Body of pancreas (tissue), 4 donors: ENCODE data around the gene ATP13A2. TPM values are rescaled to one million over a fixed set of nuclear protein-coding genes. Genes with fewer than 3 reads are reported as not detected.

Source experiments
- ATAC-seq: fragments of 150-250 bp; one replicate; pipeline ENCODE4 v1.9.1; 2016
- DNase-seq, 4 donors: peaks; one replicate each; pipeline ENCODE4 v3.0.0-alpha.2; 2019
- H3K27ac ChIP-seq, 4 donors: fragments of 200-600 bp; sonication (generic); 1 replicate in 3 of 4; 2 replicates in 1 of 4; pipeline versions ENCODE4 v1.5.1 to v1.6.1; 2016 to 2019; ENCODE audit warnings: mild to moderate bottlenecking in 1 of 4, mixed read lengths in 1 of 4, moderate library complexity in 1 of 4
- H3K27me3 ChIP-seq, 2 donors: fragments of 200-600 bp; sonication (generic); one replicate each; pipeline ENCODE4 v1.6.0; 2016; ENCODE audit warnings: mild to moderate bottlenecking in 1 of 2
- H3K36me3 ChIP-seq, 2 donors: fragments of 200-600 bp; sonication (generic); replicated peaks in 1 of 2; 2 replicates each; pipeline ENCODE4 v1.5.1; 2016; ENCODE audit warnings: low read depth in 2 of 2; ENCODE audit not compliant: insufficient read depth in 1 of 2
- H3K4me1 ChIP-seq: fragments of 200-600 bp; sonication (generic); one replicate; pipeline ENCODE4 v1.6.0; 2016
- H3K4me3 ChIP-seq, 2 donors: fragments of 200-600 bp; sonication (generic); 1 replicate in 1 of 2; 2 replicates in 1 of 2; pipeline ENCODE4 v1.5.1; 2016 to 2019
- H3K9me3 ChIP-seq, 3 donors: fragments of 200-600 bp; sonication (generic); 1 replicate in 2 of 3; 2 replicates in 1 of 3; pipeline ENCODE4 v1.5.1; 2016
- POLR2A ChIP-seq, 3 donors: fragments of 450-650 bp; IDR thresholded peaks; one replicate each; pipeline ENCODE4 v1.6.1; 2016; ENCODE audit warnings: antibody characterized with exemption in 3 of 3, mild to moderate bottlenecking in 2 of 3
- WGBS, 2 donors: methylation state at CpG; one replicate each; pipeline ENCODE4 v1.1.5; 2017; 5-methylcytosine and 5-hydroxymethylcytosine counted together
- intact Hi-C: fragments of 100-400 bp; cut with DNase I; formaldehyde crosslinking; loops from one replicate; pipeline ENCODE4 v1.15.1; 2023
- total RNA-seq, 2 donors: library from RNA; depleted of rRNA; stranded (reverse); fragments of >200 nt; gene quantifications; one replicate each; pipeline ENCODE4 v1.1.0, GENCODE V29; 2016
- TF ChIP-seq, protein P1 (sequence below), 7 experiments: fragments of 450-650 bp in 4 of 7; fragments of 200-600 bp in 3 of 7; sonication (generic) in 3 of 7; IDR thresholded peaks; one replicate each; pipeline ENCODE4 v1.5.1; 2016 to 2019; ENCODE audit warnings: antibody characterized with exemption in 7 of 7

ATP13A2 gene
- total RNA-seq, 2 donors from 2014 or later, result 56.8 to 61.0 TPM

DNA sequence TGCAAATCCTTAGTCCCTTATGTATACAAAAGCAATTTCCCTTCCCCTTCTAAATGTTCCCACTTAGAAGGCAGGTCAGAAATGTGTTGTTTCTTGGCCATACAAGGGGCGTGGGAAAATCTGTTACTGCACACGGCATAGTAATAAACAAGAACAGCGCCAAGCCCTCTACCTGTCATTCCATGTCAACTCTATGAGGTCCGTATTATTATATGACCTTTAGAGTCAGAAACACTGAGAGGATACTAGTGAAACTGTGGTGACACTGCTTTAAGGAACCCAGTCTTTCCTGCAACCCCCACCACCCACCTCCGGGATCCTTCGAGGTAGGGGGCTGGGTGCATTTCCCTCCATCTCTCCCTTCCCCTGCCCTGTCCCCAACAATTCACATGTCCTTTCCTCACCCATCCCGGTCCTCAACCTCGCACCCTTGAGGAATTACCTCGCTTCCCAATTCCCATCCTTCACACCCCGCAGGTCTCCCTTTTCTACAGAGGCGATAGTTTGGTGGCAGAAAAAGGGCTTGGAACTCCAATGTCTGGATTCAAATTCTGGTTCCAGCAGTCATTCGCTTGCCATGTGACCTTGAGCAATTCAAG lies 41.5 kb upstream of the ATP13A2 start:
- 1 to 2% methylated on average over 12 of the region's 12 CpGs for WGBS, 2 donors
- intact Hi-C loops, result no loop called here
- H3K27ac ChIP-seq, result peak overlapping the region; percentile 85 to 91 (median 90)

DNA sequence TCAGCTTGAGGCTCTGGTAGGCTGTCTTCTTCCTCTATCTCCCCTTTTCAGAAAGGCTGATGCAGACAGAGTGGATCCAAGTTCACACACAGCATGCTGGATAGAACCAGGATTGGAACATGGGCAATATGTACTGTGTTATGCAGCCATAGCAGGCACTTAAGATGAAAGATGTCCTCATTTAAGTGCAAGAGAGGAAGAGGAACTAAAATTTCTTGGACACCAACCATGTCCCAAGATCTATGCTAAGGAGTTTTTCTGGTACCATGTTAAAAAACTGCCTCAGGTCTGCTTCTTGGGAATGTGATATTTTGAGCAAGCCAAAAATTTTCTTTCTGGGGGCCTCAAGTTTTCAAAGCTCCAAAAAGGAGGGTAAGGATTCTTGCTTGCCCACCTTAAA lies 40.9 kb upstream of the ATP13A2 start:
- H3K36me3 ChIP-seq, result no peaks in the 10 kb centered on the region
- H3K27ac ChIP-seq, result peak overlapping the region in 3 of 4 donors; percentile 85 to 91 (median 88)
- no peaks in the 10 kb centered on the region for H3K27me3 ChIP-seq
- no peaks in the 10 kb centered on the region for H3K9me3 ChIP-seq
- H3K4me3 ChIP-seq, result no peak overlapping the region
- no peak for TF ChIP-seq POLR2A (IDR thresholded peaks at IDR 0.05)
- TF ChIP-seq, protein P1, sequence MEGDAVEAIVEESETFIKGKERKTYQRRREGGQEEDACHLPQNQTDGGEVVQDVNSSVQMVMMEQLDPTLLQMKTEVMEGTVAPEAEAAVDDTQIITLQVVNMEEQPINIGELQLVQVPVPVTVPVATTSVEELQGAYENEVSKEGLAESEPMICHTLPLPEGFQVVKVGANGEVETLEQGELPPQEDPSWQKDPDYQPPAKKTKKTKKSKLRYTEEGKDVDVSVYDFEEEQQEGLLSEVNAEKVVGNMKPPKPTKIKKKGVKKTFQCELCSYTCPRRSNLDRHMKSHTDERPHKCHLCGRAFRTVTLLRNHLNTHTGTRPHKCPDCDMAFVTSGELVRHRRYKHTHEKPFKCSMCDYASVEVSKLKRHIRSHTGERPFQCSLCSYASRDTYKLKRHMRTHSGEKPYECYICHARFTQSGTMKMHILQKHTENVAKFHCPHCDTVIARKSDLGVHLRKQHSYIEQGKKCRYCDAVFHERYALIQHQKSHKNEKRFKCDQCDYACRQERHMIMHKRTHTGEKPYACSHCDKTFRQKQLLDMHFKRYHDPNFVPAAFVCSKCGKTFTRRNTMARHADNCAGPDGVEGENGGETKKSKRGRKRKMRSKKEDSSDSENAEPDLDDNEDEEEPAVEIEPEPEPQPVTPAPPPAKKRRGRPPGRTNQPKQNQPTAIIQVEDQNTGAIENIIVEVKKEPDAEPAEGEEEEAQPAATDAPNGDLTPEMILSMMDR (IDR thresholded peaks at IDR 0.05), result no peak
- H3K4me1 ChIP-seq, result peaks cover 32% of the 10 kb centered on the region
- no peak for DNase-seq
- no peak for ATAC-seq
- intact Hi-C loops, result no loop called here

More for the DNA sequence above, 41.5 kb upstream of the ATP13A2 start:
- TF ChIP-seq, protein P1 (IDR thresholded peaks at IDR 0.05), result no peak
- no peak for TF ChIP-seq POLR2A (IDR thresholded peaks at IDR 0.05)
- H3K27me3 ChIP-seq, result no peaks in the 10 kb centered on the region
- H3K4me3 ChIP-seq, result peak overlapping the region; percentile 57 to 84
- ATAC-seq (no peak), DNase-seq (peak in 1 of 4 donors; percentile 29)
- H3K4me1 ChIP-seq, result peaks cover 29% of the 10 kb centered on the region
- no peaks in the 10 kb centered on the region for H3K36me3 ChIP-seq
- no peaks in the 10 kb centered on the region for H3K9me3 ChIP-seq

DNA sequence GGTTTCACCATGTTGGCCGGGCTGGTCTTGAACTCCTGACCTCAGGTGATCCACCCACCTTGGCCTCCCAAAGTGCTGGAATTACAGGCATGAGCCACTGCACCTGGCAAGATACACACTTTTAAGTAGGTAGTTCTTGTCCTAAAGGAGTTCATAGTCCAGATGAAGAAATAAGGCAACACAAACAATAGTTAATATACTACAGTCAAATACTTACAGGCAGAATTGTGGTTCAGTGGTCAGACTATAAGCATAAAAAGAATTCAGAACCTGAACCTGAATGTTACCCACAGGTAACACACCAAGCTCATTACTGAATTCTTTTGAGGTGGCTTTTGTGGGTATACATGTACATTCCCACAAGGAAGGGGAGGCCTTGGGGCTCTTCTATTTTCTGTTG lies 40.3 kb upstream of the ATP13A2 start:
- TF ChIP-seq POLR2A (IDR thresholded peaks at IDR 0.05), result no peak
- TF ChIP-seq, protein P1 (IDR thresholded peaks at IDR 0.05), result no peak
- intact Hi-C loops, result no loop called here
- Histone ChIP-seq H3K9me3 (no peaks in the 10 kb centered on the region), H3K4me1 (peaks cover 38% of the 10 kb centered on the region), H3K27me3 (no peaks in the 10 kb centered on the region), H3K4me3 (no peak overlapping the region), H3K27ac (peak overlapping the region in 3 of 4 donors; percentile 85 to 91 (median 88)), H3K36me3 (no peaks in the 10 kb centered on the region)
- no peak for DNase-seq
- ATAC-seq, result no peak
- 22 to 57% methylated on average over 1 of the region's 1 CpG for WGBS, 2 donors

DNA sequence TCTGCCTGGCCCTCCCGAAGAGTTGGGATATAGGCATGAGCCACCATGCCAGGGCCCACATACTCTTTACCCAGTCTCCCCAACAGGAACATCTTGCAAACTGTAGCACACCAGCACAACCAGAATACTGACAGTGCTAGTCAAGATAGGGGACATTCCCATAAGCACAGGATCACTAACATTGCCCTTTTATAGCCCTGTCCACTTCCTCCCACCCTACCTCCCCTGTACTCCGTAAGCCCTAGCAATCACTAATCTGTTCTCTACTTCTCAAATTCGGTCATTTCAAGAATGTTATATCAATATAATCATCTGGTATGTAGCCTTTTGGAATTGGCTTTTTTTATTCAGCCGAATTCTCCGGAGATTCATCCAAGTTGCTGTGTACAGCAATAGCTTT lies 36.2 kb upstream of the ATP13A2 start:
- Histone ChIP-seq H3K36me3 (peaks cover 0 to 10% of the 10 kb centered on the region in 2 donors), H3K9me3 (no peaks in the 10 kb centered on the region), H3K27ac (peak overlapping the region in 3 of 4 donors; percentile 29 to 69 (median 52)), H3K4me1 (peaks cover 35% of the 10 kb centered on the region), H3K4me3 (no peak overlapping the region), H3K27me3 (no peaks in the 10 kb centered on the region)
- DNase-seq, result no peak
- ATAC-seq, result no peak
- intact Hi-C loops, result no loop called here
- TF ChIP-seq, protein P1 (IDR thresholded peaks at IDR 0.05), result no peak
- no peak for TF ChIP-seq POLR2A (IDR thresholded peaks at IDR 0.05)
- WGBS, 2 donors, result 74% methylated on average over 5 of the region's 5 CpGs

DNA sequence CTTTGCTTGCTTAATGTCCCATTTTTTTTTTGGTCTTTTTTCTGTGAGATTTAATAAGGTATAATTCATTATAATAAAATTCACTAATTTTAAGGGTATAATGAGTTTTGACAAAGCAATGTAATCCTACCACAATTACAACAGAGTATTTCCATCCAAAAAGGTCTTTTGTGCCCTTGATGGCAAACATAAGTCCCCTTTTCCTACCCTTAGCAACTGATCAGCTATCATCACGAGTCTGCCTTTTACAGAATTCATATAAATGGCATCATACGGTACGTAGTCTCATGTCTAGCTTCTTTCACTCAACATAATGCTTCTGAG lies 34.6 kb upstream of the ATP13A2 start:
- 35 to 36% methylated on average over 3 of the region's 3 CpGs for WGBS, 2 donors
- Histone ChIP-seq H3K4me3 (no peak overlapping the region), H3K36me3 (peaks cover 0 to 13% of the 10 kb centered on the region in 2 donors), H3K27me3 (no peaks in the 10 kb centered on the region), H3K4me1 (peaks cover 19% of the 10 kb centered on the region), H3K27ac (peak overlapping the region in 2 of 4 donors; percentile 11 to 69), H3K9me3 (no peaks in the 10 kb centered on the region)
- intact Hi-C loops, result no loop called here
- no peak for DNase-seq
- ATAC-seq, result no peak
- TF ChIP-seq POLR2A (IDR thresholded peaks at IDR 0.05), result no peak
- TF ChIP-seq, protein P1 (IDR thresholded peaks at IDR 0.05), result no peak
